GM12878 (cell line): ENCODE results near the gene HDAC7.

ENCODE experiments used
- EZH2 ChIP-seq: IDR thresholded peaks from 2 replicates; pipeline ENCODE4 v1.6.1; 2012; ENCODE audit warnings: low read depth, mild to moderate bottlenecking, control low read depth, inconsistent platforms, low read length, borderline replicate concordance; ENCODE audit not compliant: control insufficient read depth
- KAT2A ChIP-seq: conservative IDR thresholded peaks from 2 replicates; pipeline ENCODE4 v1.6.1; 2011; ENCODE audit warnings: low read depth, low read length; ENCODE audit not compliant: control insufficient read depth
- NRF1 ChIP-seq: conservative IDR thresholded peaks from 2 replicates; pipeline ENCODE4 v1.6.1; 2011; ENCODE audit warnings: mild to moderate bottlenecking, low read depth, low read length, improper control_type of control experiment
- ZNF24 ChIP-seq: fragments of 450-650 bp; IDR thresholded peaks from 2 replicates; pipeline ENCODE4 v1.6.1; 2017; ENCODE audit warnings: antibody characterized with exemption, mild to moderate bottlenecking
- TF ChIP-seq, protein P1 (sequence below): IDR thresholded peaks from 2 replicates; pipeline ENCODE4 v1.6.1; 2012; ENCODE audit warnings: improper control_type of control experiment, low read depth, low read length; ENCODE audit not compliant: insufficient replicate concordance

- TF ChIP-seq KAT2A (no peak), EZH2 (no peak), ZNF24 (no peak), NRF1 (no peak)
- TF ChIP-seq, protein P1, sequence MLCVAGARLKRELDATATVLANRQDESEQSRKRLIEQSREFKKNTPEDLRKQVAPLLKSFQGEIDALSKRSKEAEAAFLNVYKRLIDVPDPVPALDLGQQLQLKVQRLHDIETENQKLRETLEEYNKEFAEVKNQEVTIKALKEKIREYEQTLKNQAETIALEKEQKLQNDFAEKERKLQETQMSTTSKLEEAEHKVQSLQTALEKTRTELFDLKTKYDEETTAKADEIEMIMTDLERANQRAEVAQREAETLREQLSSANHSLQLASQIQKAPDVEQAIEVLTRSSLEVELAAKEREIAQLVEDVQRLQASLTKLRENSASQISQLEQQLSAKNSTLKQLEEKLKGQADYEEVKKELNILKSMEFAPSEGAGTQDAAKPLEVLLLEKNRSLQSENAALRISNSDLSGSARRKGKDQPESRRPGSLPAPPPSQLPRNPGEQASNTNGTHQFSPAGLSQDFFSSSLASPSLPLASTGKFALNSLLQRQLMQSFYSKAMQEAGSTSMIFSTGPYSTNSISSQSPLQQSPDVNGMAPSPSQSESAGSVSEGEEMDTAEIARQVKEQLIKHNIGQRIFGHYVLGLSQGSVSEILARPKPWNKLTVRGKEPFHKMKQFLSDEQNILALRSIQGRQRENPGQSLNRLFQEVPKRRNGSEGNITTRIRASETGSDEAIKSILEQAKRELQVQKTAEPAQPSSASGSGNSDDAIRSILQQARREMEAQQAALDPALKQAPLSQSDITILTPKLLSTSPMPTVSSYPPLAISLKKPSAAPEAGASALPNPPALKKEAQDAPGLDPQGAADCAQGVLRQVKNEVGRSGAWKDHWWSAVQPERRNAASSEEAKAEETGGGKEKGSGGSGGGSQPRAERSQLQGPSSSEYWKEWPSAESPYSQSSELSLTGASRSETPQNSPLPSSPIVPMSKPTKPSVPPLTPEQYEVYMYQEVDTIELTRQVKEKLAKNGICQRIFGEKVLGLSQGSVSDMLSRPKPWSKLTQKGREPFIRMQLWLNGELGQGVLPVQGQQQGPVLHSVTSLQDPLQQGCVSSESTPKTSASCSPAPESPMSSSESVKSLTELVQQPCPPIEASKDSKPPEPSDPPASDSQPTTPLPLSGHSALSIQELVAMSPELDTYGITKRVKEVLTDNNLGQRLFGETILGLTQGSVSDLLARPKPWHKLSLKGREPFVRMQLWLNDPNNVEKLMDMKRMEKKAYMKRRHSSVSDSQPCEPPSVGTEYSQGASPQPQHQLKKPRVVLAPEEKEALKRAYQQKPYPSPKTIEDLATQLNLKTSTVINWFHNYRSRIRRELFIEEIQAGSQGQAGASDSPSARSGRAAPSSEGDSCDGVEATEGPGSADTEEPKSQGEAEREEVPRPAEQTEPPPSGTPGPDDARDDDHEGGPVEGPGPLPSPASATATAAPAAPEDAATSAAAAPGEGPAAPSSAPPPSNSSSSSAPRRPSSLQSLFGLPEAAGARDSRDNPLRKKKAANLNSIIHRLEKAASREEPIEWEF = no peak
These were observed 28.9 kb downstream of the HDAC7 start for GRCh38 chr12:47790676-47791350.
